IgD-negative memory B cell (primary cell): ENCODE measurements around the gene IKBKE. TPM values are rescaled to one million over a fixed set of nuclear protein-coding genes. Genes with fewer than 3 reads are reported as not detected.

Experiments used
- H3K27ac Mint-ChIP-seq, 3 donors: one replicate each; pipeline ENCODE4 v1.8.0; 2020 to 2022; ENCODE audit warnings: mild to moderate bottlenecking in 3 of 3, mixed read lengths in 3 of 3, moderate library complexity in 1 of 3
- H3K27me3 Mint-ChIP-seq: one replicate; pipeline ENCODE4 v1.8.0; 2021; ENCODE audit warnings: mixed read lengths
- H3K36me3 Mint-ChIP-seq: one replicate; pipeline ENCODE4 v1.8.0; 2020; ENCODE audit warnings: mild to moderate bottlenecking, mixed read lengths
- H3K4me1 Mint-ChIP-seq, 3 donors: one replicate each; pipeline ENCODE4 v1.8.0; 2020 to 2022; ENCODE audit warnings: mixed read lengths in 3 of 3, mild to moderate bottlenecking in 1 of 3
- H3K4me3 Mint-ChIP-seq, 4 donors: one replicate each; pipeline ENCODE4 v1.8.0; 2020 to 2022; ENCODE audit warnings: mild to moderate bottlenecking in 4 of 4, mixed read lengths in 4 of 4, moderate library complexity in 3 of 4
- H3K9me3 Mint-ChIP-seq, 3 donors: one replicate each; pipeline ENCODE4 v1.8.0; 2020 to 2021; ENCODE audit warnings: mixed read lengths in 3 of 3, mild to moderate bottlenecking in 1 of 3
- polyA plus RNA-seq: library from polyadenylated mRNA; unstranded; fragments of 300-500 nt; fragmentation: Illumina TruSeq; gene quantifications from one replicate; pipeline ENCODE4 v1.2.3, GENCODE V29; 2021

IKBKE gene
- polyA plus RNA-seq, 1 donor from 2014 or later = 28.4 TPM

GRCh38 chr1:206447422-206447765 is 22.9 kb upstream of the IKBKE start:
- no peak overlapping the region for H3K4me3 Mint-ChIP-seq
- no peaks in the 10 kb centered on the region for H3K27me3 Mint-ChIP-seq
- H3K9me3 Mint-ChIP-seq = no peaks in the 10 kb centered on the region
- H3K36me3 Mint-ChIP-seq = peaks cover 10% of the 10 kb centered on the region
- no peaks in the 10 kb centered on the region for H3K4me1 Mint-ChIP-seq
- no peak overlapping the region for H3K27ac Mint-ChIP-seq

- Mint-ChIP-seq H3K36me3 (peaks cover 10% of the 10 kb centered on the region), H3K9me3 (no peaks in the 10 kb centered on the region), H3K27ac (no peak overlapping the region), H3K4me3 (no peak overlapping the region), H3K4me1 (no peaks in the 10 kb centered on the region), H3K27me3 (no peaks in the 10 kb centered on the region)
These were observed 22.5 kb upstream of the IKBKE start for GRCh38 chr1:206447792-206448191.

GRCh38 chr1:206448471-206448870 is 21.8 kb upstream of the IKBKE start:
- Mint-ChIP-seq H3K36me3 (peaks cover 10% of the 10 kb centered on the region), H3K4me3 (no peak overlapping the region), H3K9me3 (no peaks in the 10 kb centered on the region), H3K4me1 (no peaks in the 10 kb centered on the region), H3K27me3 (no peaks in the 10 kb centered on the region), H3K27ac (no peak overlapping the region)

GRCh38 chr1:206449565-206449964 is 20.7 kb upstream of the IKBKE start:
- H3K36me3 Mint-ChIP-seq = peaks cover 10% of the 10 kb centered on the region
- H3K9me3 Mint-ChIP-seq = no peaks in the 10 kb centered on the region
- H3K4me1 Mint-ChIP-seq = no peaks in the 10 kb centered on the region
- no peak overlapping the region for H3K4me3 Mint-ChIP-seq
- no peaks in the 10 kb centered on the region for H3K27me3 Mint-ChIP-seq
- H3K27ac Mint-ChIP-seq = no peak overlapping the region

GRCh38 chr1:206450281-206450680 is 20.0 kb upstream of the IKBKE start:
- Mint-ChIP-seq H3K4me1 (no peaks in the 10 kb centered on the region), H3K27me3 (no peaks in the 10 kb centered on the region), H3K36me3 (peaks cover 8% of the 10 kb centered on the region), H3K9me3 (no peaks in the 10 kb centered on the region), H3K27ac (peak overlapping the region in 1 of 3 donors; percentile 57), H3K4me3 (no peak overlapping the region)

- Mint-ChIP-seq H3K36me3 (peaks cover 8% of the 10 kb centered on the region), H3K27ac (no peak overlapping the region), H3K4me3 (no peak overlapping the region), H3K9me3 (no peaks in the 10 kb centered on the region), H3K27me3 (no peaks in the 10 kb centered on the region), H3K4me1 (no peaks in the 10 kb centered on the region)
These were observed 19.1 kb upstream of the IKBKE start for GRCh38 chr1:206451134-206451686.

- Mint-ChIP-seq H3K27ac (no peak overlapping the region), H3K4me1 (no peaks in the 10 kb centered on the region), H3K36me3 (peaks cover 4% of the 10 kb centered on the region), H3K4me3 (no peak overlapping the region), H3K27me3 (no peaks in the 10 kb centered on the region), H3K9me3 (no peaks in the 10 kb centered on the region)
These were observed 17.2 kb upstream of the IKBKE start for GRCh38 chr1:206453111-206453510.

- Mint-ChIP-seq H3K9me3 (no peaks in the 10 kb centered on the region), H3K4me3 (no peak overlapping the region), H3K27ac (peak overlapping the region in 1 of 3 donors; percentile 60), H3K27me3 (no peaks in the 10 kb centered on the region), H3K4me1 (no peaks in the 10 kb centered on the region), H3K36me3 (peaks cover 2% of the 10 kb centered on the region)
These were observed 15.0 kb upstream of the IKBKE start for GRCh38 chr1:206455289-206455665.

- Mint-ChIP-seq H3K27ac (peak overlapping the region in 1 of 3 donors; percentile 60), H3K9me3 (no peaks in the 10 kb centered on the region), H3K36me3 (peaks cover 2% of the 10 kb centered on the region), H3K27me3 (no peaks in the 10 kb centered on the region), H3K4me1 (no peaks in the 10 kb centered on the region), H3K4me3 (no peak overlapping the region)
These were observed 14.5 kb upstream of the IKBKE start for GRCh38 chr1:206455666-206456344.

GRCh38 chr1:206456577-206457370 is 13.5 kb upstream of the IKBKE start:
- Mint-ChIP-seq H3K36me3 (peaks cover 2% of the 10 kb centered on the region), H3K27me3 (no peaks in the 10 kb centered on the region), H3K9me3 (no peaks in the 10 kb centered on the region), H3K4me3 (no peak overlapping the region), H3K27ac (peak overlapping the region in 1 of 3 donors; percentile 64), H3K4me1 (peaks cover 0 to 1% (median 0%) of the 10 kb centered on the region in 3 donors)

GRCh38 chr1:206457408-206458120 is 12.7 kb upstream of the IKBKE start:
- Mint-ChIP-seq H3K27ac (peak overlapping the region in 1 of 3 donors; percentile 64), H3K27me3 (no peaks in the 10 kb centered on the region), H3K4me3 (no peak overlapping the region), H3K4me1 (peaks cover 0 to 3% (median 2%) of the 10 kb centered on the region in 3 donors), H3K36me3 (no peaks in the 10 kb centered on the region), H3K9me3 (no peaks in the 10 kb centered on the region)

- Mint-ChIP-seq H3K27me3 (no peaks in the 10 kb centered on the region), H3K4me1 (peaks cover 2 to 3% (median 2%) of the 10 kb centered on the region in 3 donors), H3K9me3 (no peaks in the 10 kb centered on the region), H3K4me3 (no peak overlapping the region), H3K27ac (no peak overlapping the region), H3K36me3 (no peaks in the 10 kb centered on the region)
These were observed 10.6 kb upstream of the IKBKE start for GRCh38 chr1:206459703-206460102.

GRCh38 chr1:206460836-206461426 is 9.3 kb upstream of the IKBKE start:
- H3K36me3 Mint-ChIP-seq = no peaks in the 10 kb centered on the region
- peak overlapping the region in 1 of 3 donors; percentile 50 for H3K27ac Mint-ChIP-seq
- peaks cover 5 to 6% (median 5%) of the 10 kb centered on the region in 3 donors for H3K4me1 Mint-ChIP-seq
- H3K9me3 Mint-ChIP-seq = no peaks in the 10 kb centered on the region
- H3K27me3 Mint-ChIP-seq = no peaks in the 10 kb centered on the region
- no peak overlapping the region for H3K4me3 Mint-ChIP-seq

GRCh38 chr1:206461602-206462455 is 8.4 kb upstream of the IKBKE start:
- no peaks in the 10 kb centered on the region for H3K9me3 Mint-ChIP-seq
- H3K27ac Mint-ChIP-seq = peak overlapping the region in 1 of 3 donors; percentile 54
- H3K4me1 Mint-ChIP-seq = peaks cover 10 to 13% (median 12%) of the 10 kb centered on the region in 3 donors
- no peaks in the 10 kb centered on the region for H3K36me3 Mint-ChIP-seq
- H3K4me3 Mint-ChIP-seq = no peak overlapping the region
- no peaks in the 10 kb centered on the region for H3K27me3 Mint-ChIP-seq
